Measurements from ENCODE around the gene PSMB11. TPM values are rescaled to one million over a fixed set of nuclear protein-coding genes. Genes with fewer than 3 reads are reported as not detected.

The PSMB11 gene
- total RNA-seq, 1 donor from 2014 or later: 0.09 TPM

GRCh38 chr14:23052671-23053070 lies 10.7 kb downstream of the PSMB11 start:
- H3K27ac Mint-ChIP-seq: no peak overlapping the region
- H3K27me3 Mint-ChIP-seq (ENCODE audit: low read depth): no peaks in the 10 kb centered on the region
- peaks cover 10% of the 10 kb centered on the region for H3K36me3 Mint-ChIP-seq
- no peaks in the 10 kb centered on the region for H3K9me3 Mint-ChIP-seq
- H3K4me3 Mint-ChIP-seq: no peak overlapping the region
- H3K4me1 Mint-ChIP-seq: peaks cover 15% of the 10 kb centered on the region
- no peak for DNase-seq (ENCODE audit: low spot score in 2 of 2, unreplicated experiment in 2 of 2)
- TF ChIP-seq CTCF (IDR thresholded peaks at IDR 0.05; ENCODE audit: unreplicated experiment): no peak

GRCh38 chr14:23053426-23053825 lies 11.4 kb downstream of the PSMB11 start:
- peaks cover 18% of the 10 kb centered on the region for H3K4me1 Mint-ChIP-seq
- DNase-seq (ENCODE audit: low spot score in 2 of 2, unreplicated experiment in 2 of 2): no peak
- peaks cover 8% of the 10 kb centered on the region for H3K36me3 Mint-ChIP-seq
- no peak for TF ChIP-seq CTCF (IDR thresholded peaks at IDR 0.05; ENCODE audit: unreplicated experiment)
- no peaks in the 10 kb centered on the region for H3K27me3 Mint-ChIP-seq (ENCODE audit: low read depth)
- H3K27ac Mint-ChIP-seq: no peak overlapping the region
- no peaks in the 10 kb centered on the region for H3K9me3 Mint-ChIP-seq
- no peak overlapping the region for H3K4me3 Mint-ChIP-seq

- Mint-ChIP-seq H3K4me3 (no peak overlapping the region), H3K27ac (no peak overlapping the region), H3K27me3 (ENCODE audit: low read depth) (no peaks in the 10 kb centered on the region), H3K36me3 (peaks cover 5% of the 10 kb centered on the region), H3K4me1 (peaks cover 18% of the 10 kb centered on the region), H3K9me3 (no peaks in the 10 kb centered on the region)
- no peak for DNase-seq (ENCODE audit: low spot score in 2 of 2, unreplicated experiment in 2 of 2)
- TF ChIP-seq CTCF (IDR thresholded peaks at IDR 0.05; ENCODE audit: unreplicated experiment): no peak
These were observed 12.2 kb downstream of the PSMB11 start for GRCh38 chr14:23054000-23054811.

GRCh38 chr14:23055147-23055550 lies 13.1 kb downstream of the PSMB11 start:
- Mint-ChIP-seq H3K27me3 (ENCODE audit: low read depth) (no peaks in the 10 kb centered on the region), H3K4me1 (peaks cover 18% of the 10 kb centered on the region), H3K4me3 (no peak overlapping the region), H3K27ac (no peak overlapping the region), H3K36me3 (peaks cover 5% of the 10 kb centered on the region), H3K9me3 (no peaks in the 10 kb centered on the region)
- no peak for DNase-seq (ENCODE audit: low spot score in 2 of 2, unreplicated experiment in 2 of 2)
- TF ChIP-seq CTCF (IDR thresholded peaks at IDR 0.05; ENCODE audit: unreplicated experiment): no peak

GRCh38 chr14:23055621-23056144 lies 13.7 kb downstream of the PSMB11 start:
- H3K4me3 Mint-ChIP-seq: peak overlapping the region; percentile 82
- no peak for DNase-seq (ENCODE audit: low spot score in 2 of 2, unreplicated experiment in 2 of 2)
- H3K4me1 Mint-ChIP-seq: peaks cover 18% of the 10 kb centered on the region
- no peak for TF ChIP-seq CTCF (IDR thresholded peaks at IDR 0.05; ENCODE audit: unreplicated experiment)
- H3K9me3 Mint-ChIP-seq: no peaks in the 10 kb centered on the region
- H3K27me3 Mint-ChIP-seq (ENCODE audit: low read depth): no peaks in the 10 kb centered on the region
- peak overlapping the region; percentile 60 for H3K27ac Mint-ChIP-seq
- peaks cover 5% of the 10 kb centered on the region for H3K36me3 Mint-ChIP-seq

Measured in mesothelial cell of epicardium (in vitro differentiated cells).